GM19463 (cell line): Measurements from ENCODE around the gene CCDC116.
"Not testable (repeated sequence)": the region's sequence is repeated elsewhere in the genome, so short reads cannot be mapped to it uniquely, and the experiment has no call there.

Source experiments
- ATAC-seq: cut with Tn5 transposase; IDR thresholded peaks from one replicate; pipeline ENCODE4 v1.9.1; 2021; ENCODE audit warnings: mild to moderate bottlenecking, moderate library complexity; ENCODE audit not compliant: unreplicated experiment

The CCDC116 gene

GRCh38 chr22:21678842-21679241, 46.3 kb downstream of the CCDC116 start:
- ATAC-seq = not testable (repeated sequence)

GRCh38 chr22:21679383-21679782, 46.8 kb downstream of the CCDC116 start:
- ATAC-seq = no peak

- ATAC-seq = no peak
Measured at GRCh38 chr22:21680830-21681565, 48.4 kb downstream of the CCDC116 start.

GRCh38 chr22:21681566-21682370, 49.2 kb downstream of the CCDC116 start:
- no peak for ATAC-seq

GRCh38 chr22:21682385-21683175, 50.0 kb downstream of the CCDC116 start:
- ATAC-seq = no peak

GRCh38 chr22:21683401-21683811, 50.8 kb downstream of the CCDC116 start:
- ATAC-seq = no peak

GRCh38 chr22:21684492-21685163, 52.1 kb downstream of the CCDC116 start:
- ATAC-seq = no peak

GRCh38 chr22:21685164-21685513, 52.6 kb downstream of the CCDC116 start:
- ATAC-seq = no peak

- ATAC-seq = no peak
Measured at GRCh38 chr22:21686193-21686608, 53.6 kb downstream of the CCDC116 start.
